Hepatocyte (in vitro differentiated cells): ENCODE results near the gene NECAB3. TPM values are rescaled to one million over a fixed set of nuclear protein-coding genes. Genes with fewer than 3 reads are reported as not detected.

Experiments
- DNase-seq: peaks from one replicate; pipeline ENCODE4 v3.0.0-alpha.2; 2016; ENCODE audit warnings: low spot score
- H2AFZ ChIP-seq: fragments of 200-600 bp; sonication (generic); 2 replicates; pipeline ENCODE4 v1.6.0; 2016; ENCODE audit warnings: antibody characterized with exemption, mild to moderate bottlenecking
- H3K27ac ChIP-seq: fragments of 200-600 bp; sonication (generic); 2 replicates; pipeline ENCODE4 v1.5.1; 2016; ENCODE audit warnings: mild to moderate bottlenecking
- H3K27me3 ChIP-seq: fragments of 200-600 bp; sonication (generic); 2 replicates; pipeline ENCODE4 v1.6.1; 2016
- H3K36me3 ChIP-seq: fragments of 200-600 bp; sonication (generic); replicated peaks from 2 replicates; pipeline ENCODE4 v1.5.1; 2016; ENCODE audit warnings: low read depth; ENCODE audit not compliant: insufficient read depth
- H3K4me1 ChIP-seq: fragments of 200-600 bp; sonication (generic); 2 replicates; pipeline ENCODE4 v1.5.1; 2016; ENCODE audit warnings: mild to moderate bottlenecking, moderate library complexity; ENCODE audit not compliant: insufficient read depth
- H3K4me2 ChIP-seq: fragments of 200-600 bp; sonication (generic); 2 replicates; pipeline ENCODE4 v1.6.0; 2016
- H3K4me3 ChIP-seq: fragments of 200-600 bp; sonication (generic); 2 replicates; pipeline ENCODE4 v1.5.1; 2016; ENCODE audit warnings: mild to moderate bottlenecking
- H3K79me2 ChIP-seq: fragments of 200-600 bp; sonication (generic); 2 replicates; pipeline ENCODE4 v1.6.0; 2017; ENCODE audit warnings: mild to moderate bottlenecking
- H3K9me2 ChIP-seq: fragments of 200-600 bp; sonication (generic); replicated peaks from 2 replicates; pipeline ENCODE4 v1.6.0; 2017; ENCODE audit warnings: mild to moderate bottlenecking; ENCODE audit not compliant: insufficient read depth
- H3K9me3 ChIP-seq: fragments of 200-600 bp; sonication (generic); 2 replicates; pipeline ENCODE4 v1.5.1; 2016; ENCODE audit warnings: low read depth, mild to moderate bottlenecking
- H4K20me1 ChIP-seq: fragments of 200-600 bp; sonication (generic); 2 replicates; pipeline ENCODE4 v1.6.0; 2016; ENCODE audit warnings: mild to moderate bottlenecking; ENCODE audit not compliant: insufficient read depth, poor library complexity, severe bottlenecking
- EZH2 ChIP-seq: fragments of 200-600 bp; sonication (generic); IDR thresholded peaks from 2 replicates; pipeline ENCODE4 v1.6.1; 2016; ENCODE audit warnings: antibody characterized with exemption, mild to moderate bottlenecking, borderline replicate concordance
- EZH2phosphoT487 ChIP-seq: fragments of 200-600 bp; sonication (generic); IDR thresholded peaks from one replicate; pipeline ENCODE4 v1.6.1; 2018; ENCODE audit warnings: antibody characterized with exemption, mild to moderate bottlenecking, low read depth, moderate library complexity; ENCODE audit not compliant: unreplicated experiment, severe bottlenecking
- WGBS: methylation state at CpG from one replicate; pipeline ENCODE4 v1.1.6; 2016; ENCODE audit warnings: low lambda C conversion rate; ENCODE audit errors: missing lambda C conversion rate; 5-methylcytosine and 5-hydroxymethylcytosine counted together
- polyA plus RNA-seq: library from polyadenylated mRNA; unstranded; fragments of >200 nt; fragmentation: Nextera tagmentation; extraction: Ambion mirVana; gene quantifications from 2 replicates; pipeline ENCODE4 v1.2.1, GENCODE V29; 2016
- total RNA-seq: library from RNA; depleted of rRNA; stranded (reverse); fragments of >200 nt; gene quantifications from 2 replicates; pipeline ENCODE4 v1.2.3, GENCODE V29; 2014
- TF ChIP-seq, protein P1 (sequence below): fragments of 200-600 bp; sonication (generic); IDR thresholded peaks from 2 replicates; pipeline ENCODE4 v1.5.1; 2016; ENCODE audit warnings: antibody characterized with exemption, mild to moderate bottlenecking; ENCODE audit not compliant: poor library complexity

The NECAB3 gene
- total and polyA plus RNA-seq, 2 experiments from 2014 or later = 50.6 to 55.4 TPM

DNA sequence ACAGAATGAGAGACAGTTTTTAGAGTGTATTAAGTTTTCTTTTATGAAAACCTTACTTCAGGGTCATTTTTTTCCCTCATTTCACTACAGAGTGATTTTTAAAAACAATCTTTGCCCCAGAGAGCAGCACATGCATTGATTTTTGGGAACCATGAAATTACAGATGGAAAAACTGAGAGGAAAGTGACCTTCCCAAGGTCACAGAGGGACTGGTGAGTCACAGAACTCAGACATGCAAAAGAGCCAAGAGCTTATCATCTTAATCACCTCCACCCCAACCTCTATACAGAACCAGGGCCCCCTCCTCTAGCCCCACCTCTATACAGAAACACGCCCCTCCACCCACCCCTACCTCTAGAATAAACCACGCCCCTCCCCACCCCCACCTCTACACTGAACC lies 35.2 kb upstream of the NECAB3 start:
- no peaks in the 10 kb centered on the region for H4K20me1 ChIP-seq
- no peaks in the 10 kb centered on the region for H3K9me2 ChIP-seq
- no peaks in the 10 kb centered on the region for H3K4me1 ChIP-seq
- no peak overlapping the region for H2AFZ ChIP-seq
- no peaks in the 10 kb centered on the region for H3K27me3 ChIP-seq
- H3K4me3 ChIP-seq = no peak overlapping the region
- H3K36me3 ChIP-seq = no peaks in the 10 kb centered on the region
- TF ChIP-seq EZH2 (no peak), EZH2phosphoT487 (no peak)
- TF ChIP-seq, protein P1, sequence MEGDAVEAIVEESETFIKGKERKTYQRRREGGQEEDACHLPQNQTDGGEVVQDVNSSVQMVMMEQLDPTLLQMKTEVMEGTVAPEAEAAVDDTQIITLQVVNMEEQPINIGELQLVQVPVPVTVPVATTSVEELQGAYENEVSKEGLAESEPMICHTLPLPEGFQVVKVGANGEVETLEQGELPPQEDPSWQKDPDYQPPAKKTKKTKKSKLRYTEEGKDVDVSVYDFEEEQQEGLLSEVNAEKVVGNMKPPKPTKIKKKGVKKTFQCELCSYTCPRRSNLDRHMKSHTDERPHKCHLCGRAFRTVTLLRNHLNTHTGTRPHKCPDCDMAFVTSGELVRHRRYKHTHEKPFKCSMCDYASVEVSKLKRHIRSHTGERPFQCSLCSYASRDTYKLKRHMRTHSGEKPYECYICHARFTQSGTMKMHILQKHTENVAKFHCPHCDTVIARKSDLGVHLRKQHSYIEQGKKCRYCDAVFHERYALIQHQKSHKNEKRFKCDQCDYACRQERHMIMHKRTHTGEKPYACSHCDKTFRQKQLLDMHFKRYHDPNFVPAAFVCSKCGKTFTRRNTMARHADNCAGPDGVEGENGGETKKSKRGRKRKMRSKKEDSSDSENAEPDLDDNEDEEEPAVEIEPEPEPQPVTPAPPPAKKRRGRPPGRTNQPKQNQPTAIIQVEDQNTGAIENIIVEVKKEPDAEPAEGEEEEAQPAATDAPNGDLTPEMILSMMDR = no peak
- H3K9me3 ChIP-seq = no peaks in the 10 kb centered on the region
- H3K4me2 ChIP-seq = no peak overlapping the region
- H3K27ac ChIP-seq = no peak overlapping the region
- 83% methylated on average over 1 of the region's 2 CpGs for WGBS
- H3K79me2 ChIP-seq = no peaks in the 10 kb centered on the region
- no peak for DNase-seq

GRCh38 chr20:33707668-33708067 lies 33.4 kb upstream of the NECAB3 start:
- TF ChIP-seq, protein P1 = no peak
- no peak for TF ChIP-seq EZH2
- no peak for TF ChIP-seq EZH2phosphoT487
- no peak overlapping the region for H3K4me3 ChIP-seq
- H3K9me3 ChIP-seq = no peaks in the 10 kb centered on the region
- H3K27me3 ChIP-seq = no peaks in the 10 kb centered on the region
- no peaks in the 10 kb centered on the region for H3K4me1 ChIP-seq
- no peak overlapping the region for H3K4me2 ChIP-seq
- H3K9me2 ChIP-seq = no peaks in the 10 kb centered on the region
- DNase-seq = no peak
- no peak overlapping the region for H3K27ac ChIP-seq
- H3K79me2 ChIP-seq = no peaks in the 10 kb centered on the region
- no peaks in the 10 kb centered on the region for H4K20me1 ChIP-seq
- H2AFZ ChIP-seq = no peak overlapping the region
- H3K36me3 ChIP-seq = no peaks in the 10 kb centered on the region
- over 99% methylated on average over 11 of the region's 11 CpGs for WGBS

- no peak overlapping the region for H3K4me3 ChIP-seq
- H2AFZ ChIP-seq = no peak overlapping the region
- no peak overlapping the region for H3K4me2 ChIP-seq
- H3K27ac ChIP-seq = no peak overlapping the region
- H4K20me1 ChIP-seq = no peaks in the 10 kb centered on the region
- H3K9me3 ChIP-seq = no peaks in the 10 kb centered on the region
- H3K79me2 ChIP-seq = no peaks in the 10 kb centered on the region
- H3K4me1 ChIP-seq = no peaks in the 10 kb centered on the region
- no peaks in the 10 kb centered on the region for H3K27me3 ChIP-seq
- TF ChIP-seq EZH2 = no peak
- TF ChIP-seq, protein P1 = no peak
- TF ChIP-seq EZH2phosphoT487 = no peak
- H3K36me3 ChIP-seq = no peaks in the 10 kb centered on the region
- no peaks in the 10 kb centered on the region for H3K9me2 ChIP-seq
- DNase-seq = no peak
- 91% methylated on average over 11 of the region's 11 CpGs for WGBS
Measured at GRCh38 chr20:33704197-33704924, 30.1 kb upstream of the NECAB3 start.
